Stimulated activated CD8-positive, alpha-beta memory T cell treated with anti-CD3 and anti-CD28 coated beads, Interleukin-4, amount 100 ng/mL, for 24 hours (primary cell): ENCODE results near the gene CTTNBP2.

ENCODE experiments used
- DNase-seq: peaks from one replicate; pipeline ENCODE4 v3.0.0-alpha.2; 2020; ENCODE audit warnings: low read depth

The CTTNBP2 gene

GRCh38 chr7:117682681-117683385, 190.4 kb downstream of the CTTNBP2 start:
- no peak for DNase-seq

- DNase-seq, result no peak
Observed at GRCh38 chr7:117679120-117679519, 194.1 kb downstream of the CTTNBP2 start.

GRCh38 chr7:117675497-117676435, 197.5 kb downstream of the CTTNBP2 start:
- DNase-seq, result no peak

GRCh38 chr7:117674617-117675016, 198.6 kb downstream of the CTTNBP2 start:
- DNase-seq, result no peak

GRCh38 chr7:117673839-117674238, 199.4 kb downstream of the CTTNBP2 start:
- DNase-seq, result no peak

GRCh38 chr7:117673367-117673766, 199.9 kb downstream of the CTTNBP2 start:
- DNase-seq, result no peak

- no peak for DNase-seq
Observed at GRCh38 chr7:117672453-117672852, 200.8 kb downstream of the CTTNBP2 start.

GRCh38 chr7:117669818-117670217, 203.4 kb downstream of the CTTNBP2 start:
- DNase-seq, result no peak

- no peak for DNase-seq
Observed at GRCh38 chr7:117667456-117667855, 205.8 kb downstream of the CTTNBP2 start.

GRCh38 chr7:117666689-117667088, 206.6 kb downstream of the CTTNBP2 start:
- DNase-seq, result no peak

GRCh38 chr7:117666031-117666430, 207.2 kb downstream of the CTTNBP2 start:
- no peak for DNase-seq

GRCh38 chr7:117665368-117665767, 207.9 kb downstream of the CTTNBP2 start:
- no peak for DNase-seq

- no peak for DNase-seq
Observed at GRCh38 chr7:117664047-117664446, 209.2 kb downstream of the CTTNBP2 start.

GRCh38 chr7:117661328-117661727, 211.9 kb downstream of the CTTNBP2 start:
- DNase-seq, result no peak
